Neural progenitor cell (in vitro differentiated cells): ENCODE results near the gene TMEM247. TPM values are rescaled to one million over a fixed set of nuclear protein-coding genes. Genes with fewer than 3 reads are reported as not detected.

Experiments
- DNase-seq: peaks from one replicate; pipeline ENCODE4 v3.0.0-alpha.2; 2016; ENCODE audit warnings: low spot score
- H2AFZ ChIP-seq: fragments of 200-600 bp; sonication (generic); replicated peaks from 2 replicates; pipeline ENCODE4 v1.6.1; 2016; ENCODE audit warnings: antibody characterized with exemption
- H3F3A ChIP-seq: fragments of 200-600 bp; sonication (generic); 2 replicates; pipeline ENCODE4 v1.6.1; 2016; ENCODE audit warnings: antibody characterized with exemption, low read depth
- H3K27ac ChIP-seq: fragments of 200-600 bp; sonication (generic); 2 replicates; pipeline ENCODE4 v1.5.1; 2016; ENCODE audit warnings: mild to moderate bottlenecking
- H3K27me3 ChIP-seq: fragments of 200-600 bp; sonication (generic); 2 replicates; pipeline ENCODE4 v1.6.1; 2016; ENCODE audit warnings: mild to moderate bottlenecking, moderate library complexity
- H3K36me3 ChIP-seq: fragments of 200-600 bp; sonication (generic); 2 replicates; pipeline ENCODE4 v1.5.1; 2016
- H3K4me1 ChIP-seq: fragments of 200-600 bp; sonication (generic); 2 replicates; pipeline ENCODE4 v1.6.1; 2016; ENCODE audit warnings: mixed run types
- H3K4me2 ChIP-seq: fragments of 200-600 bp; sonication (generic); 2 replicates; pipeline ENCODE4 v1.6.1; 2016
- H3K4me3 ChIP-seq: fragments of 200-600 bp; sonication (generic); 2 replicates; pipeline ENCODE4 v1.5.1; 2016
- H3K79me2 ChIP-seq: fragments of 200-600 bp; sonication (generic); 2 replicates; pipeline ENCODE4 v1.6.1; 2016; ENCODE audit warnings: low read depth
- H3K9ac ChIP-seq: fragments of 200-600 bp; sonication (generic); 2 replicates; pipeline ENCODE4 v1.6.1; 2016
- H3K9me3 ChIP-seq: fragments of 200-600 bp; sonication (generic); 2 replicates; pipeline ENCODE4 v1.5.1; 2016; ENCODE audit warnings: low read depth
- H4K20me1 ChIP-seq: fragments of 200-600 bp; sonication (generic); 2 replicates; pipeline ENCODE4 v1.6.1; 2016; ENCODE audit warnings: low read depth
- H3K27ac Mint-ChIP-seq: 3 replicates; pipeline ENCODE4 v1.8.0; 2021; ENCODE audit warnings: mixed read lengths
- H3K27me3 Mint-ChIP-seq: 2 replicates; pipeline ENCODE4 v1.8.0; 2022; ENCODE audit warnings: low read depth, mild to moderate bottlenecking, inconsistent platforms, moderate library complexity, mixed read lengths; ENCODE audit not compliant: insufficient read depth
- H3K36me3 Mint-ChIP-seq: 3 replicates; pipeline ENCODE4 v1.8.0; 2021; ENCODE audit warnings: mixed read lengths
- H3K4me1 Mint-ChIP-seq: 3 replicates; pipeline ENCODE4 v1.8.0; 2021; ENCODE audit warnings: mixed read lengths
- H3K4me3 Mint-ChIP-seq: 3 replicates; pipeline ENCODE4 v1.8.0; 2021; ENCODE audit warnings: mild to moderate bottlenecking, moderate library complexity, mixed read lengths
- H3K9me3 Mint-ChIP-seq: 3 replicates; pipeline ENCODE4 v1.8.0; 2020; ENCODE audit warnings: mixed read lengths
- CTCF ChIP-seq: fragments of 200-600 bp; sonication (generic); IDR thresholded peaks from 2 replicates; pipeline ENCODE4 v1.5.1; 2017; ENCODE audit warnings: antibody characterized with exemption, mild to moderate bottlenecking
- EZH2 ChIP-seq: fragments of 200-600 bp; sonication (generic); IDR thresholded peaks from 2 replicates; pipeline ENCODE4 v1.6.1; 2017; ENCODE audit warnings: antibody characterized with exemption, mild to moderate bottlenecking, moderate library complexity
- EZH2phosphoT487 ChIP-seq: fragments of 200-600 bp; sonication (generic); IDR thresholded peaks from 2 replicates; pipeline ENCODE4 v1.6.1; 2017; ENCODE audit warnings: antibody characterized with exemption
- total RNA-seq: library from RNA; depleted of rRNA; stranded (reverse); fragments of >200 nt; gene quantifications from 2 replicates; pipeline ENCODE4 v1.2.3, GENCODE V29; 2015; ENCODE audit warnings: low replicate concordance

The TMEM247 gene
- total RNA-seq, 1 donor from 2014 or later = not detected

GRCh38 chr2:46448111-46448510 lies 31.3 kb upstream of the TMEM247 start:
- no peaks in the 10 kb centered on the region for H3K27me3 ChIP-seq
- H3K9me3 ChIP-seq = no peaks in the 10 kb centered on the region
- no peak overlapping the region for H3K4me3 ChIP-seq
- no peaks in the 10 kb centered on the region for H3K36me3 ChIP-seq
- H3F3A ChIP-seq = no peaks in the 10 kb centered on the region
- H2AFZ ChIP-seq = no peak overlapping the region
- H3K4me2 ChIP-seq = no peak overlapping the region
- no peaks in the 10 kb centered on the region for H3K4me1 Mint-ChIP-seq
- H3K4me1 ChIP-seq = peaks cover 10% of the 10 kb centered on the region
- no peak overlapping the region for H3K4me3 Mint-ChIP-seq
- no peaks in the 10 kb centered on the region for H4K20me1 ChIP-seq
- TF ChIP-seq CTCF (no peak), EZH2 (no peak)
- no peaks in the 10 kb centered on the region for H3K36me3 Mint-ChIP-seq
- no peak overlapping the region for H3K9ac ChIP-seq
- H3K27ac Mint-ChIP-seq = no peak overlapping the region
- H3K79me2 ChIP-seq = no peaks in the 10 kb centered on the region
- H3K9me3 Mint-ChIP-seq = peaks cover 8% of the 10 kb centered on the region
- H3K27me3 Mint-ChIP-seq = peaks cover 2% of the 10 kb centered on the region
- no peak overlapping the region for H3K27ac ChIP-seq
- DNase-seq = no peak

GRCh38 chr2:46448641-46449040 lies 30.7 kb upstream of the TMEM247 start:
- no peaks in the 10 kb centered on the region for H3K36me3 ChIP-seq
- Mint-ChIP-seq H3K9me3 (peaks cover 8% of the 10 kb centered on the region), H3K36me3 (no peaks in the 10 kb centered on the region), H3K4me3 (no peak overlapping the region), H3K4me1 (no peaks in the 10 kb centered on the region), H3K27me3 (peaks cover 2% of the 10 kb centered on the region), H3K27ac (no peak overlapping the region)
- no peaks in the 10 kb centered on the region for H3K9me3 ChIP-seq
- H3K4me1 ChIP-seq = peaks cover 10% of the 10 kb centered on the region
- no peak for DNase-seq
- TF ChIP-seq EZH2 (no peak), EZH2phosphoT487 (no peak), CTCF (no peak)
- H3F3A ChIP-seq = no peaks in the 10 kb centered on the region
- no peaks in the 10 kb centered on the region for H3K79me2 ChIP-seq
- H3K4me2 ChIP-seq = no peak overlapping the region
- H3K27me3 ChIP-seq = no peaks in the 10 kb centered on the region
- H3K9ac ChIP-seq = no peak overlapping the region
- no peak overlapping the region for H3K4me3 ChIP-seq
- H4K20me1 ChIP-seq = no peaks in the 10 kb centered on the region
- H2AFZ ChIP-seq = no peak overlapping the region
- H3K27ac ChIP-seq = no peak overlapping the region

GRCh38 chr2:46449700-46450099 lies 29.7 kb upstream of the TMEM247 start:
- Mint-ChIP-seq H3K27me3 (peaks cover 4% of the 10 kb centered on the region), H3K27ac (no peak overlapping the region), H3K9me3 (peaks cover 8% of the 10 kb centered on the region), H3K4me3 (no peak overlapping the region), H3K36me3 (no peaks in the 10 kb centered on the region), H3K4me1 (no peaks in the 10 kb centered on the region)
- no peak for TF ChIP-seq CTCF
- TF ChIP-seq EZH2 = no peak
- no peak for TF ChIP-seq EZH2phosphoT487
- Histone ChIP-seq H3K36me3 (no peaks in the 10 kb centered on the region), H3K9ac (no peak overlapping the region), H3K4me3 (no peak overlapping the region), H3K9me3 (no peaks in the 10 kb centered on the region), H3F3A (no peaks in the 10 kb centered on the region), H4K20me1 (no peaks in the 10 kb centered on the region), H3K4me2 (no peak overlapping the region), H3K27ac (no peak overlapping the region), H3K4me1 (peaks cover 10% of the 10 kb centered on the region), H3K79me2 (no peaks in the 10 kb centered on the region), H3K27me3 (no peaks in the 10 kb centered on the region), H2AFZ (no peak overlapping the region)
- no peak for DNase-seq
